Natural killer cell (primary cell): ENCODE results near the gene ST6GALNAC3. TPM values are rescaled to one million over a fixed set of nuclear protein-coding genes. Genes with fewer than 3 reads are reported as not detected.

Source experiments
- ATAC-seq, 3 donors: fragments of 150-1000 bp in 2 of 3; fragments of 200-7000 bp in 1 of 3; cut with Tn5 transposase; 1 replicate in 1 of 3; 2 replicates in 2 of 3; pipeline ENCODE4 v1.10.0; 2021; ENCODE audit warnings: mild to moderate bottlenecking in 2 of 3, moderate library complexity in 2 of 3
- DNase-seq, 2 donors: peaks; one replicate each; pipeline versions ENCODE4 v3.0.0 to v3.0.0-alpha.2; 2013 to 2021; ENCODE audit warnings: mixed read lengths in 1 of 2
- H3K27ac ChIP-seq: one replicate; pipeline ENCODE4 v1.5.1; 2013; ENCODE audit warnings: mild to moderate bottlenecking, low read length
- H3K27me3 ChIP-seq: one replicate; pipeline ENCODE4 v1.6.1; 2013; ENCODE audit warnings: low read length; ENCODE audit not compliant: control insufficient read depth, insufficient read depth
- H3K36me3 ChIP-seq: one replicate; pipeline ENCODE4 v1.6.1; 2013; ENCODE audit warnings: low read length; ENCODE audit not compliant: control insufficient read depth, insufficient read depth
- H3K4me1 ChIP-seq: one replicate; pipeline ENCODE4 v1.6.1; 2013; ENCODE audit warnings: low read length; ENCODE audit not compliant: control insufficient read depth, insufficient read depth
- H3K4me3 ChIP-seq: one replicate; pipeline ENCODE4 v1.5.1; 2013; ENCODE audit warnings: low read length
- H3K9me3 ChIP-seq: one replicate; pipeline ENCODE4 v1.6.1; 2013; ENCODE audit warnings: low read length; ENCODE audit not compliant: control insufficient read depth, insufficient read depth
- H3K27ac Mint-ChIP-seq, 2 donors: one replicate each; pipeline ENCODE4 v1.8.0; 2022; ENCODE audit warnings: mild to moderate bottlenecking in 2 of 2, mixed read lengths in 2 of 2, moderate library complexity in 1 of 2
- H3K27me3 Mint-ChIP-seq, 2 donors: one replicate each; pipeline ENCODE4 v1.8.0; 2022; ENCODE audit warnings: low read depth in 2 of 2, mixed read lengths in 2 of 2
- H3K36me3 Mint-ChIP-seq: one replicate; pipeline ENCODE4 v1.8.0; 2022; ENCODE audit warnings: mixed read lengths
- H3K4me1 Mint-ChIP-seq, 2 donors: one replicate each; pipeline ENCODE4 v1.8.0; 2022; ENCODE audit warnings: mixed read lengths in 2 of 2
- H3K4me3 Mint-ChIP-seq: one replicate; pipeline ENCODE4 v1.8.0; 2022; ENCODE audit warnings: mild to moderate bottlenecking, moderate library complexity, mixed read lengths
- H3K9me3 Mint-ChIP-seq, 2 donors: one replicate each; pipeline ENCODE4 v1.8.0; 2022; ENCODE audit warnings: mixed read lengths in 2 of 2
- WGBS: methylation state at CpG from one replicate; pipeline ENCODE4 v1.1.7; 2013; ENCODE audit warnings: missing lambda C conversion rate; ENCODE audit not compliant: insufficient coverage; 5-methylcytosine and 5-hydroxymethylcytosine counted together
- intact Hi-C: fragments of 100-400 bp; cut with micrococcal nuclease; formaldehyde crosslinking; loops from one replicate; pipeline ENCODE4 v1.14.2; 2022
- total RNA-seq, 4 donors: library from RNA; stranded (reverse); fragments of 120-200 nt in 1 of 4; gene quantifications; one replicate each; pipeline versions ENCODE4 v1.2.3 to v1.2.4, GENCODE V29; 2013 to 2022
- TF ChIP-seq, protein P1 (sequence below): fragments of 200-600 bp; IDR thresholded peaks from one replicate; pipeline ENCODE4 v1.8.0; 2022; ENCODE audit warnings: antibody characterized with exemption

Gene ST6GALNAC3
- total RNA-seq, 3 donors from 2014 or later (not counting 1 experiment from before 2014, with no cell fraction given) = not detected

DNA sequence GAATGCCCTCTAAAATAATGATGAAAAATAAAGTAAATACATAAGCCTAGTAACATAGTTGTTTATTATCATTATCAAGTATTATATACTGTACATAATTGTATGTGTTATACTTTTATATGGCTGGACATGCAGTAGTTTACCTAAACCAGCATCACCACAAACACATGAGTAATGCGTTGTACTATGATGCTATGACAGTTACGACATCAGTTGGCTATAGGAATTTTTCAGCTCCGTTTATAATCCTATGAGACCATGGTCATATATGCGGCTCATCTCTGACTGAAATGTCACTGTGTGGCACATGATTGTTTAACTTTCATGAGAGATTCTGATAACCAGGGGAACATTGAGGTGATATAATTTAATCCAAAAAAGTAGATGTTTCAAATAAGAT is 352.1 kb downstream of the ST6GALNAC3 start:
- Mint-ChIP-seq H3K9me3 (peaks cover 2% of the 10 kb centered on the region in 2 donors), H3K36me3 (no peaks in the 10 kb centered on the region), H3K27me3 (no peaks in the 10 kb centered on the region), H3K4me3 (no peak overlapping the region), H3K27ac (no peak overlapping the region), H3K4me1 (no peaks in the 10 kb centered on the region)
- intact Hi-C loops = no loop called here
- no peaks in the 10 kb centered on the region for H3K4me1 ChIP-seq
- 100% methylated on average over 4 of the region's 4 CpGs for WGBS
- ATAC-seq (no peak), DNase-seq (no peak)
- H3K27ac ChIP-seq = no peak overlapping the region
- no peaks in the 10 kb centered on the region for H3K9me3 ChIP-seq
- H3K27me3 ChIP-seq = no peaks in the 10 kb centered on the region
- H3K4me3 ChIP-seq = no peak overlapping the region
- TF ChIP-seq, protein P1, sequence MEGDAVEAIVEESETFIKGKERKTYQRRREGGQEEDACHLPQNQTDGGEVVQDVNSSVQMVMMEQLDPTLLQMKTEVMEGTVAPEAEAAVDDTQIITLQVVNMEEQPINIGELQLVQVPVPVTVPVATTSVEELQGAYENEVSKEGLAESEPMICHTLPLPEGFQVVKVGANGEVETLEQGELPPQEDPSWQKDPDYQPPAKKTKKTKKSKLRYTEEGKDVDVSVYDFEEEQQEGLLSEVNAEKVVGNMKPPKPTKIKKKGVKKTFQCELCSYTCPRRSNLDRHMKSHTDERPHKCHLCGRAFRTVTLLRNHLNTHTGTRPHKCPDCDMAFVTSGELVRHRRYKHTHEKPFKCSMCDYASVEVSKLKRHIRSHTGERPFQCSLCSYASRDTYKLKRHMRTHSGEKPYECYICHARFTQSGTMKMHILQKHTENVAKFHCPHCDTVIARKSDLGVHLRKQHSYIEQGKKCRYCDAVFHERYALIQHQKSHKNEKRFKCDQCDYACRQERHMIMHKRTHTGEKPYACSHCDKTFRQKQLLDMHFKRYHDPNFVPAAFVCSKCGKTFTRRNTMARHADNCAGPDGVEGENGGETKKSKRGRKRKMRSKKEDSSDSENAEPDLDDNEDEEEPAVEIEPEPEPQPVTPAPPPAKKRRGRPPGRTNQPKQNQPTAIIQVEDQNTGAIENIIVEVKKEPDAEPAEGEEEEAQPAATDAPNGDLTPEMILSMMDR = no peak
- no peaks in the 10 kb centered on the region for H3K36me3 ChIP-seq

DNA sequence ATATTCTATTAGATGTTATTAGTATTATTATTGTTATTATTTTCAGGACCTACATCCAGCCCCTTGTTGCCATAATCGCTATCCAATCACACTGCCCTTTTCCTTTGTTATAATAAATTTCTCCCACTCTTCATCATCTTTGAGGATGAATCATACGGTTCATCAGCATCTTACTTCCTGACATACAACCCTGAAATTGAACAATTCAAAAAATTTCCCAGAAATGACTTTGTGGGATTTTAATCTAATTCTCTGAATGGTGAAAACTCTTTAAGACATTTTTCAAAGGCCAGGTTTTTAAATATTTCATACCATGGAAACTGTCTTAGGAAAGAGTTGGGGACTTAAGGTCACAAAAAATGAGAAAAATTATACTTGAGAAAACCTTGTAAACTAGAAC is 353.5 kb downstream of the ST6GALNAC3 start:
- no peaks in the 10 kb centered on the region for H3K36me3 Mint-ChIP-seq
- H3K9me3 ChIP-seq = no peaks in the 10 kb centered on the region
- H3K27me3 ChIP-seq = no peaks in the 10 kb centered on the region
- H3K27ac Mint-ChIP-seq = no peak overlapping the region
- no peak for DNase-seq
- WGBS = 92% methylated on average over 1 of the region's 2 CpGs
- no peaks in the 10 kb centered on the region for H3K27me3 Mint-ChIP-seq
- H3K9me3 Mint-ChIP-seq = peaks cover 2 to 4% of the 10 kb centered on the region in 2 donors
- no peaks in the 10 kb centered on the region for H3K36me3 ChIP-seq
- no peak overlapping the region for H3K27ac ChIP-seq
- TF ChIP-seq, protein P1 = no peak
- intact Hi-C loops = no loop called here
- H3K4me3 Mint-ChIP-seq = no peak overlapping the region
- no peak for ATAC-seq
- H3K4me1 ChIP-seq = no peaks in the 10 kb centered on the region
- H3K4me1 Mint-ChIP-seq = no peaks in the 10 kb centered on the region
- H3K4me3 ChIP-seq = no peak overlapping the region

DNA sequence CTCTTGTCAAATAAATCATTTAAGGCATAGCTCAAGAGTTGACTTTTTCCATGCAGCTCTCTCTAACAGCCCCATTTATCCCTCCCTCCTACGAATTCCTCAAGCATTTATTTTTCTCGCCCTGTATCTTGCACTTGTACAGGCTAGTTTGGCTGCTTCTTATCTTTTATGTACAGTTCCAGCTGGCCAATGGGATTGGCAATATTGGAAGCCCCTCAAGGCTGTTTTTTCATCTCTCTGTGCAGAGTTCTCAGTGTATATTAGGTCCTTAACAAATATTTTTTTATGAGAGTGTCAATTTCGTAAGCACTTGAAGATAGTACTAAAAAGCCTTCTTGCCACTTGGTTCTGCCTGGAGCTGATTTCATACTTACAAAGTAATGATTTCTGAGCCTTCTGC is 356.0 kb downstream of the ST6GALNAC3 start:
- Histone ChIP-seq H3K27me3 (no peaks in the 10 kb centered on the region), H3K36me3 (no peaks in the 10 kb centered on the region), H3K4me1 (no peaks in the 10 kb centered on the region), H3K4me3 (no peak overlapping the region), H3K27ac (no peak overlapping the region), H3K9me3 (no peaks in the 10 kb centered on the region)
- Mint-ChIP-seq H3K4me1 (no peaks in the 10 kb centered on the region), H3K27me3 (no peaks in the 10 kb centered on the region), H3K9me3 (peaks cover 2 to 7% of the 10 kb centered on the region in 2 donors), H3K27ac (no peak overlapping the region), H3K4me3 (no peak overlapping the region), H3K36me3 (no peaks in the 10 kb centered on the region)
- intact Hi-C loops = no loop called here
- 93% methylated on average over 3 of the region's 3 CpGs for WGBS
- ATAC-seq = no peak
- TF ChIP-seq, protein P1 = no peak
- no peak for DNase-seq

DNA sequence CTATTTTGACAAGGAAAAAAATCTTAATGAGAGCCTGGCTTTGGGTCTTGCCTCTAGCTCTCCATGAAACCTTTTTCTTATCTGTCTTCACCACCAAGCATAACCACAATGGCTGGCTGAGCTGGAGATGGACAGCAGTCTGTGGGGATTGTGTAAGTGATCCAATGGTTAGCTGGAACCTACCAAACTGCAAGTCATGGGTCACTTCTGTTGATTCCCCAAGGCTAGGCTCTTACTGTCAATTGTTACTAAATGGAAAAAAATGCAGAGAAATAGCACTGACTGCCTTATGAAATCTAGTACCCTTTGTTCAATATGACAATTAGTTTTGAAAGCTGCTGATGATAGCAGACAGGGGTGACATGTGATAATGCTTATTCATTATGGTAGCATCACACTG is 359.0 kb downstream of the ST6GALNAC3 start:
- TF ChIP-seq, protein P1 = no peak
- Mint-ChIP-seq H3K27ac (no peak overlapping the region), H3K4me1 (no peaks in the 10 kb centered on the region), H3K27me3 (no peaks in the 10 kb centered on the region), H3K9me3 (peaks cover 4 to 9% of the 10 kb centered on the region in 2 donors), H3K36me3 (no peaks in the 10 kb centered on the region), H3K4me3 (no peak overlapping the region)
- no peaks in the 10 kb centered on the region for H3K36me3 ChIP-seq
- DNase-seq (no peak), ATAC-seq (no peak)
- no peak overlapping the region for H3K4me3 ChIP-seq
- intact Hi-C loops = no loop called here
- no peaks in the 10 kb centered on the region for H3K27me3 ChIP-seq
- no peak overlapping the region for H3K27ac ChIP-seq
- no peaks in the 10 kb centered on the region for H3K4me1 ChIP-seq
- no peaks in the 10 kb centered on the region for H3K9me3 ChIP-seq
